ENCODE results near the gene DOCK1.

GRCh38 chr10:127275793-127276450 is 370.7 kb downstream of the DOCK1 start:
- no peak for TF ChIP-seq GATA2 (IDR thresholded peaks at IDR 0.05; ENCODE audit: low read depth, low read length)
- no peak for TF ChIP-seq GATA3 (IDR thresholded peaks at IDR 0.05; ENCODE audit: low read depth, low read length)
